DOHH2 (cell line): ENCODE data around the gene C19orf73.
A peak's percentile ranks its signal among the peaks of the same experiment; 100 is the strongest.

Source experiments
- H3F3A ChIP-seq: fragments of 200-600 bp; sonication (generic), shearing (Covaris generic); 2 replicates; pipeline ENCODE4 v1.6.0; 2016; ENCODE audit warnings: antibody characterized with exemption, mild to moderate bottlenecking; ENCODE audit not compliant: control insufficient read depth, insufficient read depth
- H3K27ac ChIP-seq: fragments of 200-600 bp; sonication (generic); 2 replicates; pipeline ENCODE4 v1.5.1; 2014; ENCODE audit warnings: low read depth, mild to moderate bottlenecking, low read length, moderate library complexity
- H3K27me3 ChIP-seq: fragments of 200-600 bp; sonication (generic); 2 replicates; pipeline ENCODE4 v1.6.1; 2014; ENCODE audit warnings: mild to moderate bottlenecking, low read length, mixed read lengths; ENCODE audit not compliant: control insufficient read depth
- H3K36me3 ChIP-seq: fragments of 200-600 bp; sonication (generic); 2 replicates; pipeline ENCODE4 v1.6.1; 2014; ENCODE audit warnings: mild to moderate bottlenecking, low read length, moderate library complexity, mixed read lengths; ENCODE audit not compliant: control insufficient read depth
- H3K4me1 ChIP-seq: fragments of 200-600 bp; sonication (generic); 2 replicates; pipeline ENCODE4 v1.6.1; 2014; ENCODE audit warnings: mild to moderate bottlenecking, low read length, mixed read lengths; ENCODE audit not compliant: control insufficient read depth
- H3K4me2 ChIP-seq: fragments of 200-600 bp; sonication (generic); 2 replicates; pipeline ENCODE4 v1.6.0; 2014; ENCODE audit warnings: mild to moderate bottlenecking, low read length, moderate library complexity
- H3K4me3 ChIP-seq: fragments of 200-600 bp; sonication (generic); 2 replicates; pipeline ENCODE4 v1.5.1; 2014; ENCODE audit warnings: mild to moderate bottlenecking, low read length, mixed read lengths
- H3K79me2 ChIP-seq: fragments of 200-600 bp; sonication (generic); 2 replicates; pipeline ENCODE4 v1.6.1; 2014; ENCODE audit warnings: mild to moderate bottlenecking, low read length, mixed read lengths; ENCODE audit not compliant: control insufficient read depth
- H3K9me2 ChIP-seq: fragments of 200-600 bp; sonication (generic); replicated peaks from 2 replicates; pipeline ENCODE4 v1.6.1; 2014; ENCODE audit warnings: mild to moderate bottlenecking, low read length, mixed read lengths; ENCODE audit not compliant: control insufficient read depth
- H3K9me3 ChIP-seq: fragments of 200-600 bp; sonication (generic); 2 replicates; pipeline ENCODE4 v1.6.1; 2014; ENCODE audit warnings: antibody characterized with exemption, low read length, mixed read lengths; ENCODE audit not compliant: control insufficient read depth, insufficient read depth
- H4K20me1 ChIP-seq: fragments of 200-600 bp; sonication (generic); 2 replicates; pipeline ENCODE4 v1.6.0; 2014; ENCODE audit warnings: low read depth, mild to moderate bottlenecking, antibody characterized with exemption, low read length, moderate library complexity; ENCODE audit not compliant: control insufficient read depth, insufficient read depth
- EZH2phosphoT487 ChIP-seq: fragments of 200-600 bp; sonication (generic); IDR thresholded peaks from 2 replicates; pipeline ENCODE4 v1.6.1; 2017; ENCODE audit warnings: borderline replicate concordance, mild to moderate bottlenecking, antibody characterized with exemption, low read length, moderate library complexity, mixed read lengths
- TF ChIP-seq, protein P1 (sequence below): fragments of 200-600 bp; sonication (generic); IDR thresholded peaks from one replicate; pipeline ENCODE4 v1.5.1; 2014; ENCODE audit warnings: antibody characterized with exemption, mild to moderate bottlenecking, low read depth, low read length; ENCODE audit not compliant: poor library complexity, severe bottlenecking

Gene C19orf73

GRCh38 chr19:49085020-49085867, 33.7 kb downstream of the C19orf73 start, which contains the start of gene SNRNP70:
TSS of gene SNRNP70 (plus strand) at chr19:49085451. CDS start at chr19:49086415, 964 bp downstream.
- Histone ChIP-seq H3K4me1 (peaks cover 22% of the 10 kb centered on the region), H4K20me1 (peaks cover 28% of the 10 kb centered on the region), H3K9me3 (no peaks in the 10 kb centered on the region), H3K4me2 (peak within 1 kb of the TSS; percentile 79), H3K27me3 (no peaks in the 10 kb centered on the region), H3K36me3 (peaks cover 44% of the 10 kb centered on the region), H3K4me3 (peak within 1 kb of the TSS; percentile 94), H3F3A (no peaks in the 10 kb centered on the region), H3K9me2 (no peaks in the 10 kb centered on the region), H3K79me2 (peaks cover 50% of the 10 kb centered on the region), H3K27ac (peak within 1 kb of the TSS; percentile 56)
- TF ChIP-seq, protein P1, sequence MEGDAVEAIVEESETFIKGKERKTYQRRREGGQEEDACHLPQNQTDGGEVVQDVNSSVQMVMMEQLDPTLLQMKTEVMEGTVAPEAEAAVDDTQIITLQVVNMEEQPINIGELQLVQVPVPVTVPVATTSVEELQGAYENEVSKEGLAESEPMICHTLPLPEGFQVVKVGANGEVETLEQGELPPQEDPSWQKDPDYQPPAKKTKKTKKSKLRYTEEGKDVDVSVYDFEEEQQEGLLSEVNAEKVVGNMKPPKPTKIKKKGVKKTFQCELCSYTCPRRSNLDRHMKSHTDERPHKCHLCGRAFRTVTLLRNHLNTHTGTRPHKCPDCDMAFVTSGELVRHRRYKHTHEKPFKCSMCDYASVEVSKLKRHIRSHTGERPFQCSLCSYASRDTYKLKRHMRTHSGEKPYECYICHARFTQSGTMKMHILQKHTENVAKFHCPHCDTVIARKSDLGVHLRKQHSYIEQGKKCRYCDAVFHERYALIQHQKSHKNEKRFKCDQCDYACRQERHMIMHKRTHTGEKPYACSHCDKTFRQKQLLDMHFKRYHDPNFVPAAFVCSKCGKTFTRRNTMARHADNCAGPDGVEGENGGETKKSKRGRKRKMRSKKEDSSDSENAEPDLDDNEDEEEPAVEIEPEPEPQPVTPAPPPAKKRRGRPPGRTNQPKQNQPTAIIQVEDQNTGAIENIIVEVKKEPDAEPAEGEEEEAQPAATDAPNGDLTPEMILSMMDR = no peak
- TF ChIP-seq EZH2phosphoT487 = no peak

DNA sequence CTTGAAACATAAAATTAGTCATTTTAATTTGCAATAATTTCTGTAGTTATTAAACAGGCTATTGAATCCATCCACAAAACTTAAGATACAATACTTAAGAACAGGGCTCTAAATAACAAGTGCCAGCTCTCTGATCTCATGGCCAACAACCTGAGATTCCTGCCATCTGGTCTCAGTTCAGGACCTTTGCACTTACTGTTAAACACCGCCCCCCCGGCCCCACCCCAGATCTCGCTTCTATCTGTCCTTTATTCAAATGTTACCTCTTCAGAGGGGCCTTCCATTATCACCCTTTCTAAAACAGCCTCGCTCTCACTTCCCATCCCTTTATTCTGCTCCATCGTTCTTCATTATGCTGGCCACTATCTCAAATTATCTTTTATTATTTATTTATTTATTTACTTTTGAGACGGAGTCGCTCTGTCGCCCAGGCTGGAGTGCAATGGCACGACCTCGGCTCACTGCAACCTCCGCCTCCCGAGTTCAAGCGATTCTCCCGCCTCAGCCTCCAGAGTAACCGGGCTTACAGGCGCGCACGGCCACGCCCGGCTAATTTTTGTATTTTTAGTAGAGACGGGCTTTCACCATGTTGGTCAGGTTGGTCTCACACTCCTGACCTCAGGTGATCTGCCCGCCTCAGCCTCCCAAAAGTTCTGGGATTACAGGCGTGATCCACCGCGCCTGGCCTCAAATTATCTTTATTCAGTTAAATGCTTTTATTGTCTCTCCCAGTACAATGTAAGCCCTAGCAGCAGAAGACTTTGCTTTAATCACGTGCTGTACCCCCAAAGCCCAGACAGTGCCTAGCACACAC, 34.5 kb downstream of the C19orf73 start:
- no peaks in the 10 kb centered on the region for H3K27me3 ChIP-seq
- H3F3A ChIP-seq = no peaks in the 10 kb centered on the region
- no peaks in the 10 kb centered on the region for H3K9me2 ChIP-seq
- TF ChIP-seq, protein P1 = no peak
- TF ChIP-seq EZH2phosphoT487 = no peak
- no peaks in the 10 kb centered on the region for H3K9me3 ChIP-seq
- peaks cover 37% of the 10 kb centered on the region for H3K36me3 ChIP-seq
- peak overlapping the region; percentile 56 for H3K27ac ChIP-seq
- peaks cover 42% of the 10 kb centered on the region for H3K79me2 ChIP-seq
- peak overlapping the region; percentile 94 for H3K4me3 ChIP-seq
- H4K20me1 ChIP-seq = peaks cover 25% of the 10 kb centered on the region
- H3K4me1 ChIP-seq = peaks cover 22% of the 10 kb centered on the region
- peak overlapping the region; percentile 79 for H3K4me2 ChIP-seq

DNA sequence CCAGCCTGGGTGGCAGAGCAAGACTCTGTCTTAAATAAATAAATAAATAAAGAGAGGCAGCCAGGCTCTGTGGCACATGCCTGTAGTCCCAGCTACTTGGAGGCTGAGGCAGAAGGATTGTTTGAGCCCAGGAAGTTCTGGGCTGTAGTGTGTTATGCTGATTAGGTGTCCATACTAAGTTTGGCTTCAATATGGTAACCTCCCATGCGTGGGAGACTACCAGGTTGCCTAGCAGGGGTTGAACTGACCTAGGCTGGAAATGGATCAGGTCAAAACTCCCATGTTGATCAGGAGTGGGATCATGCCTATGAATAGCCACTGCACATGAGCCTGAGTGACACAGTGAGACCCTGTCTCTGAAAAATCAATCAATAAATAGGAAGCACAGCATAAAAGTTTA, 37.7 kb downstream of the C19orf73 start:
- Histone ChIP-seq H3K79me2 (peaks cover 10% of the 10 kb centered on the region), H3K4me1 (peaks cover 6% of the 10 kb centered on the region), H4K20me1 (peaks cover 6% of the 10 kb centered on the region), H3K4me2 (no peak overlapping the region), H3K36me3 (peaks cover 10% of the 10 kb centered on the region), H3K27me3 (no peaks in the 10 kb centered on the region), H3F3A (no peaks in the 10 kb centered on the region), H3K9me2 (no peaks in the 10 kb centered on the region), H3K27ac (no peak overlapping the region), H3K9me3 (no peaks in the 10 kb centered on the region), H3K4me3 (no peak overlapping the region)
- TF ChIP-seq, protein P1 = no peak
- TF ChIP-seq EZH2phosphoT487 = no peak
